Measurements from ENCODE around the gene PLPPR1. TPM values are rescaled to one million over a fixed set of nuclear protein-coding genes. Genes with fewer than 3 reads are reported as not detected.

PLPPR1 gene
- total and polyA plus RNA-seq, 2 donors (not counting 3 experiments of a cell fraction or from before 2014, with no cell fraction given) = 0.18 to 0.50 TPM

DNA sequence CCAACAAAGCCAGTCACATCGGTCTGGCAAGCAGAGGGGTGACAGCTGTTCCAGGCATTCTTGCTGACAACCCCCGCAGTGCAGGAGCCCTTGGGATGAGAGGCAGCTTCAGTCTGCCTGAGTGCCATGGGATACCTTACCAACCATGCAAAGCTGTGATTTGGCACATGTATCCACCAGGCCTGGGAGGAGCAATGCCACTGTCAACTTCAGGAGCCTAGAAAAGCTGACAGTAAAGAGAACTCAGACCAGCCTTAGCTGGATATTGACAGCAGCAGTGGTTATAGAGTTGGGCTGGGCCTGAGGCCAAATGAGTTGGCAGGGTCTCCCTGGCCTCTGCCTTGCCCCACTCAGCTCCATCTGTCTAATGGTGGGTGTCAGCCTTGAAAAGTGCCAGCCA lies 10.1 kb upstream of the PLPPR1 start:
- no TSS peak for BruUV-seq (replicated peaks)
- H3K27ac ChIP-seq (ENCODE audit: insufficient read depth, low read depth, low read length) = no peak overlapping the region
- H4K20me1 ChIP-seq (replicated peaks; ENCODE audit: control insufficient read depth, extremely low read depth, insufficient read depth, low read length) = no peaks in the 10 kb centered on the region
- intact Hi-C loops (cut with micrococcal nuclease) (no loop called here), dilution Hi-C loops (cut with MboI; ENCODE audit: extremely low pct_ligation_motif_present, low sequenced_read_pairs) (no loop called here)
- no peaks in the 10 kb centered on the region for H3K9me1 ChIP-seq (replicated peaks; ENCODE audit: control insufficient read depth, extremely low read depth, insufficient read depth, low read length)
- no peak overlapping the region for H3K9ac ChIP-seq (replicated peaks; ENCODE audit: extremely low read depth, insufficient read depth, low read length)
- no peaks in the 10 kb centered on the region for H3K36me3 ChIP-seq (ENCODE audit: control insufficient read depth in 2 of 2, extremely low read depth in 1 of 2, insufficient read depth in 2 of 2, low read length in 2 of 2)
- DNase-seq (ENCODE audit: low read depth, low spot score) (no peak), FAIRE-seq (no peak)
- no peaks in the 10 kb centered on the region for H3K4me1 ChIP-seq (ENCODE audit: control insufficient read depth, extremely low read depth, insufficient read depth, low read length)
- peaks cover 0 to under 1% of the 10 kb centered on the region in 2 experiments for H3K27me3 ChIP-seq (ENCODE audit: control insufficient read depth in 2 of 2, insufficient read depth in 2 of 2, low read length in 2 of 2)
- H3K4me2 ChIP-seq (ENCODE audit: insufficient read depth, low read length) = no peak overlapping the region
- TF ChIP-seq, protein P1, sequence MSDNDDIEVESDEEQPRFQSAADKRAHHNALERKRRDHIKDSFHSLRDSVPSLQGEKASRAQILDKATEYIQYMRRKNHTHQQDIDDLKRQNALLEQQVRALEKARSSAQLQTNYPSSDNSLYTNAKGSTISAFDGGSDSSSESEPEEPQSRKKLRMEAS (IDR thresholded peaks at IDR 0.05; ENCODE audit: insufficient read depth, insufficient read length) = no peak
- TF ChIP-seq GATA2 (IDR thresholded peaks at IDR 0.05; ENCODE audit: insufficient read depth, insufficient read length, low read depth, low read length) (no peak), FOS (IDR thresholded peaks at IDR 0.05; ENCODE audit: borderline replicate concordance, insufficient read depth, low read length) (no peak), EZH2 (IDR thresholded peaks at IDR 0.05; ENCODE audit: borderline replicate concordance, low read depth, low read length, severe bottlenecking) (no peak), POLR2AphosphoS5 (IDR thresholded peaks at IDR 0.05; ENCODE audit: insufficient read depth, low read depth, low read length) (no peak), POLR2A (IDR thresholded peaks at IDR 0.05; ENCODE audit: low read depth, low read length) (no peak), MYC (IDR thresholded peaks at IDR 0.05; ENCODE audit: low read depth, low read length) (no peak), JUN (IDR thresholded peaks at IDR 0.05; ENCODE audit: borderline replicate concordance, insufficient read depth, insufficient read length, low read depth) (no peak)
- TF ChIP-seq, protein P2, sequence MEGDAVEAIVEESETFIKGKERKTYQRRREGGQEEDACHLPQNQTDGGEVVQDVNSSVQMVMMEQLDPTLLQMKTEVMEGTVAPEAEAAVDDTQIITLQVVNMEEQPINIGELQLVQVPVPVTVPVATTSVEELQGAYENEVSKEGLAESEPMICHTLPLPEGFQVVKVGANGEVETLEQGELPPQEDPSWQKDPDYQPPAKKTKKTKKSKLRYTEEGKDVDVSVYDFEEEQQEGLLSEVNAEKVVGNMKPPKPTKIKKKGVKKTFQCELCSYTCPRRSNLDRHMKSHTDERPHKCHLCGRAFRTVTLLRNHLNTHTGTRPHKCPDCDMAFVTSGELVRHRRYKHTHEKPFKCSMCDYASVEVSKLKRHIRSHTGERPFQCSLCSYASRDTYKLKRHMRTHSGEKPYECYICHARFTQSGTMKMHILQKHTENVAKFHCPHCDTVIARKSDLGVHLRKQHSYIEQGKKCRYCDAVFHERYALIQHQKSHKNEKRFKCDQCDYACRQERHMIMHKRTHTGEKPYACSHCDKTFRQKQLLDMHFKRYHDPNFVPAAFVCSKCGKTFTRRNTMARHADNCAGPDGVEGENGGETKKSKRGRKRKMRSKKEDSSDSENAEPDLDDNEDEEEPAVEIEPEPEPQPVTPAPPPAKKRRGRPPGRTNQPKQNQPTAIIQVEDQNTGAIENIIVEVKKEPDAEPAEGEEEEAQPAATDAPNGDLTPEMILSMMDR (IDR thresholded peaks at IDR 0.05; ENCODE audit: extremely low read depth in 1 of 2, insufficient read depth in 1 of 2, low read depth in 1 of 2, low read length in 2 of 2) = no peak
- H3K4me3 ChIP-seq (replicated peaks in 1 of 3; ENCODE audit: insufficient read depth in 1 of 3, low read depth in 1 of 3, low read length in 3 of 3) = no peak overlapping the region
- ChIA-PET POLR2A (no interaction called here), CTCF (no interaction called here)
- no peak overlapping the region for H2AFZ ChIP-seq (ENCODE audit: low read depth, low read length)
- no peaks in the 10 kb centered on the region for H3K9me3 ChIP-seq (replicated peaks; ENCODE audit: control insufficient read depth, insufficient read depth, low read length)
- no peaks in the 10 kb centered on the region for H3K79me2 ChIP-seq (ENCODE audit: control insufficient read depth, insufficient read depth, low read length)
